NK-92 (cell line): ENCODE measurements around the gene COG4.
"Not testable (repeated sequence)": the region's sequence is repeated elsewhere in the genome, so short reads cannot be mapped to it uniquely, and the experiment has no call there.

Experiments
- DNase-seq: peaks from one replicate; lab custom pipeline; 2025; ENCODE audit not compliant: unreplicated experiment; lab: John Stamatoyannopoulos, UW

COG4 gene

DNA sequence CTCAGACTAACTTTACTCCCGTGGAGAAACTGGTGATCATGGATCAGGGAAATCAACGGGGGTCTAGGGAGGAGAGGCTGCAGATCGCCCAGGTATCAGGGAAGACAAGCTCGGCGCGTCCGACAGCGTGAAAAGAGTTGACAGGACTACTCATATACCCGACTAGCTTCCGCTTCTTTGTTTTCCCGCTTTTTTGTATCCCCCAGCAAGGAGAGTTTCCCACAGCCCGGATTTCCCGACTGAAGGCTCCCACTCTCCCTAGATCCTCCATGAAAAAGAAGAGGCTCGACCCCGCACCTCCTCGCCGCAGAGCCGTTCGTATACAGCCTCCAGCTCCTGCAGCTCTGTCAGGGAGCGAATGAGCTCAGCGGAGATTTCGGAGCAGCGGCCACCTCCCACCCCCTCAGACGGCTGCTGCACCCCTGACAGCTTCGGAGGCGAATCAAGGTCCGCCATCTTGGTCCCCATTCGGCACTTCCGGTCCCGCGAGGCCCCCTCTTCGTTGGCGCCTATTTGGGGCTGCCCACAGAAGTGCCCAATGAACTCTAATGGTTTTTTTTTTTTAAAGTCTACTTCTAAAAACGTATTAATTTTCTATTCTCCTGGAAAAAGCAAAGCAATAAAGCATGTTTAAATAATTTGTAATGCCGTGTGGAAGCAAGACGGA, at the start of gene COG4:
Gene COG4 (minus strand): TSS at position 479 of the 667 bp plus-strand sequence. CDS start 11 bp downstream, at position 468.
- peak; percentile 25 for DNase-seq

DNA sequence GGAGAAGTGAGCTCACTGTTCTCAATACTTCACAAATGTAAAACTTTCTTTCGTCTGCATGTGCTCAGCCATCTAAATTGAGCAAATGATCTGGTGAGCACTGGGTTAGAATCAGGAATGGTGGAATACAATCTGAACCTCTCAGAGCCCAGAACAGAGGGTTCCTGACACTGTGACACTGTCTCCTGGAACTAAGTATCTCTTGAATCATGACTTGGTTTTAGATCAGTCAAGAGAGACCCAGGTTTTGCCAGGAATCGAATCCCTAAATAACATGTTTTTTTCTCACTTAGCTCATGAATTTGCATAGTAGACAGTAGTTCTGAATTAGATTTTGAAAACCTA, 49.5 kb upstream of the COG4 start:
- DNase-seq = no peak

DNA sequence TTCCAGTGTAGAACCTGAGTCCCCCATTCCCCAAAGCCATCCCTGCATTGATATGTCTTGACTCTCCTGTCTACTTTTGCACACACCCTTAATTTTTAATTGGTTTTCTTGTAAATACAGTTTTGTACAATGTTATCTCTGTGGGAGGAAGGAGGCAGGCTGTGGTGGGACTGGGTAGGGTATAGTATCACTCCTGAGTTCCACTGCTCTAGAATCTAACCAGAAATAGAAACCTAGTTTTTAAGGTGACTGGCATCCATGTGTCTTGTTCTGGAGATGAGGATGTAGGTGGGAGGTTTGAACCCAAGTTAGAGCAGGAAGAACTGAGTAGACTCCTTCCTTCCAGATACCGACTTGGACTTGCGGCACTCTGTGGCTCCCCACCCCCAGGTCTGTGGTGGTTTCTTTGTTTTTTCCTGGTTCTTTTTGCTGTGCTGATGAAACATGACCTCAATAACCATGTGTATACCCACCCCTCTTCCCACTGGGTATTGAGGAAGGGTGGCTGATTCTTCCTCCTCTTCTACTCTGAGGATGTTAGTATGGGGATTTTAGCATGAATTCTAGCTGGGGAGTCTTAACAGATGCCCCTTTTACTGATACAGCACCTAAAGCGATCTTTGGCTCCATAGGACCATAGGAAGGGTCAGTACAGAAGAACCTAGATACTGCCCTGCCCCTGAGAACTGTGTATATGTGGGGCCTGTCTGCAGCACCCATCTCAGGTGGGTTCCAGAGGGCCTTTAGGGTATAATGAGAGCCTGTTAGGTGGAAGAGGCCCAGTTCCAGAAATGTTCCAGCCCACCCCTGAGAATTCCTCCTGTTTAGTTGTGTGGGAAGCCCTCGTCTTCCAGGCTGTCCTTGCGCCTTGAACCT, 48.9 kb upstream of the COG4 start:
- DNase-seq = no peak

DNA sequence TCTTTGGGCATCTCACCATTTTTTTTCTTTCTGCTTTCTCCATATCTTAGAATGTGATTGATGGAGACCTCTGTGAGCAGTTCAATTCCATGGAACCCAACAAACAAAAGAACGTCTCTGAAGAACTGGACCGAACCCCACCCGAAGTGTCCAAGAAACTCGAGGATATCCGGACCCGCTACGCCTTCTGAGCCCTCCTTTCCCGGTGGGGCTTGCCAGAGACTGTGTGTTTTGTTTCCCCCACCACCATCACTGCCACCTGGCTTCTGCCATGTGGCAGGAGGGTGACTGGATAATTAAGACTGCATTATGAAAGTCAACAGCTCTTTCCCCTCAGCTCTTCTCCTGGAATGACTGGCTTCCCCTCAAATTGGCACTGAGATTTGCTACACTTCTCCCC, 48.3 kb upstream of the COG4 start:
- no peak for DNase-seq

DNA sequence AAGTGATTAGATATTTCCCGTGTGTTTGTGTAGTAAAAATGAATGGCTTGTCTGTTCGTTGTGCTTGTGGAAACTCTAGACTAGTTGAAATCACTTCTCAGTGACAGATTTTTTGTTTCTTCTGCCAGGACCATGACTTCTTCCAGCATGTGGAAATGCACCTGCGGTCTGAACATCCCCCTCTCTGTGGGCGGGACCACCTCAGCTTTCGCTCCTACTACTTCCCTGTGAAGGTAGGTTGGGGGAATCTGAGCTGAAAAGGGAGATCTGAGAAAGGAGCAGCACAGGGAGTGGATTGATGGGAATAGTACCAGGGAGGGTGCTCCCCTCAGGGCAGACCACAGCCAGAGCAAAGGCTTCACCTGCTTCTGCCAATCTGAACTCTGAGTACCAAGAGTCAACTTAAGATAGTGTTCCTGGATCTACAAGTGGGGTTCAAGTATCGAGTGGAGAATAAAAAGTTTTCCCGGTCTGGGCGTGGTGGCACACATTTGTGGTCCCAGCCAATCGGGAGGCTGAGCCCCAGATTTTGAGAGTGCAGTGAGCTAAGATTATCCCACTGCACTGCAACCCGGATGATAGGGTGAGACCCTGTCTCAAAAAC, 47.7 kb upstream of the COG4 start:
- DNase-seq = no peak

DNA sequence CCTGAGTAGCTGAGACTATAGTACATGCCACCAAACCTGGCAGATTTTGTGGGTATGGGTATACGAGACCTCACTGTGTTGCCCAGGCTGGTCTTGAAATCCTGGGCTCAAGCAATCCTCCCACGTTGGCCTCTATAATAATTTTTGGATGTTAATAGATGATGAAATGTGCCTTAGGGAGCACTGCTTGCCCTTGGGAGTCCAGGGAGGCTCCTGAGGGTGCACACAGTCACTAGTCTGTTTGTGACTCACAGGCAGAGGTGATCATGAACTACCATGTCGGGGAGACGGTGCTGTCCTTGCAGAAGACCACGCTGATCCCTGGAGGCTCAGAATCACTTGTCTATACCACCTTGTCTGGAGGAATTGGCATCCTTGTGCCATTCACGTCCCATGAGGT, 46.4 kb upstream of the COG4 start:
- DNase-seq = no peak

DNA sequence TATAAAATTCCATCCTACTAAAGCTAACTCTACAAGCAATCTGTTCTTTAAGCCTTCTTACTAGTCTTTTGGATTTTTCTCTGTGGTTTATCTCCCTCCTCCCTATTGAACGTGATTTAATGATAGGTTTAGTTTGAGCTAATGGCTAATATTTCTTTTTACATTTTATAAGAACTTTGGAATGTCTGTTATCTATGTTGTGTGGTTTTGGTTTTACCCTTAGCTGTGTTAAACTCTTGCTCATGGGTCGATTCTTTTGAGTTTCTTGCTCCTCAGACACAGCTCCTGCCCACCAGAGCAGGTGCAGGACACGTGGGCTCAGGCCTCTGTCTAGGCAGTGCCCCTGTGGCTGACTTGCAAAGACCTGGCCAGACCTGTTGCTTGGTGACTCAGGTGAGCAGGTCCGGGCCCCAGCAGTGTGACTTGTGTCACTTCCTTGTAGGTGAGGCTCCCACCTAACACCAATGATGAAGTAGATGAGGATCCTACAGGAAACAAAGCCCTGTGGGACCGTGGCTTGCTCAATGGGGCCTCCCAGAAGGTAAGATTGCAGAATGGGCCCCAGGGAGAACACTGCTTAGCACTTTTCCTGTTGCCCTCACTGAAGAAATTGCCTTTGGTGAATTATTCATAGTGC, 45.4 kb upstream of the COG4 start:
- no peak for DNase-seq

DNA sequence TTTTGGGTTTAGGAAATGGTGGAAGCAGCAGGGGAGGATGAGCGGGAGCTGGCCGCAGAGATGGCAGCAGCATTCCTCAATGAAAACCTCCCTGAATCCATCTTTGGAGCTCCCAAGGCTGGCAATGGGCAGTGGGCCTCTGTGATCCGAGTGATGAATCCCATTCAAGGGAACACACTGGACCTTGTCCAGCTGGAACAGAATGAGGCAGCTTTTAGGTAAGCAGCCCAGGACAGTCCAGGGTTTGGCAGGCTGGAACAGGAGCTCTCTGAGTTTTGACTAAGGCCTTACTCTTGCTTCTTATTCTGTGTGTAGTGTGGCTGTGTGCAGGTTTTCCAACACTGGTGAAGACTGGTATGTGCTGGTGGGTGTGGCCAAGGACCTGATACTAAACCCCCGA, 41.7 kb upstream of the COG4 start:
- DNase-seq = no peak

DNA sequence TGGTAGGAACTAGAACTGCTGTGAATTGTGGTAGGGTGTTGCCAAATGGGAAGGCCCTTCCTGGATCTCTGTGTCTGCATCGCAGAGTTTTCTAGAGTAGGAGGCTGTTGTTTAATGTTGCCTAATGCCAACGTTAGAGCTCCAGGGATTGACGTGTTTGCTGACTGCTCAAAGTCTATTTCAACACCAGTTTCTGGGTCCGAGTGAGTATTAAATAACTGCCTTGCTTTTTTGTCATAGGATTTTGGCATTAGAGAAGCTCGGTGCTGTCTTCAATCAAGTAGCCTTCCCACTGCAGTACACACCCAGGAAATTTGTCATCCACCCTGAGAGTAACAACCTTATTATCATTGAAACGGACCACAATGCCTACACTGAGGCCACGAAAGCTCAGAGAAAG, 40.3 kb upstream of the COG4 start:
- DNase-seq = no peak

DNA sequence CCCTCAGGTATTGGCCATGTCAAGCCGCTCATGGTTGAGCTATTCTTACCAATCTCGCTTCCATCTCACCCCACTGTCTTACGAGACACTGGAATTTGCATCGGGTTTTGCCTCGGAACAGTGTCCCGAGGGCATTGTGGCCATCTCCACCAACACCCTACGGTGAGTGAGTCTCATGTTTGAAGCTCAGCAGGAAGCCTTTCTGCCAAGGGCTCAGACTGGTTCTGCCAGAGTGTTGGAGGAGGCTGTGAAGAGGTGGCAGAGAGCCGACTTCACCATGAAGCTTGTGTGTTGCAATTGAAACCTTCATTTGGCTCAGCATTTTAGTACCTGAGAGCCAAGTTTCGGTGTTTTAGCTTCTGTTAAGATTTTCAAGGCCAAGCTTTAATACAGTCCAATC, 38.3 kb upstream of the COG4 start:
- no peak for DNase-seq

DNA sequence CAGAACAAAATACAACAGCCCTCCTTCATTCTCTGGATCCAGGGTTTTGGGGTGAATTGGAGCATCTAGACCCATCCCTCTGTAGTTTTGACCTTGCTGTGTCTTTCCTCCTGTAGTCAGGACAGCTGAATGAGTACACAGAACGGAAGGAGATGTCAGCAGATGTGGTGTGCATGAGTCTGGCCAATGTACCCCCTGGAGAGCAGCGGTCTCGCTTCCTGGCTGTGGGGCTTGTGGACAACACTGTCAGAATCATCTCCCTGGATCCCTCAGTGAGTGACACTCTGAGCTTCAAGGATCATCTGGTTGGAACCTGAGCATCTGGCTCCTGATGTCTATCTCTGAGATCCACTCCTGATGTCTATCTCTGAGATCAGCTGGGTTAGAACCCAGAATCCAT, 32.7 kb upstream of the COG4 start:
- DNase-seq = no peak

DNA sequence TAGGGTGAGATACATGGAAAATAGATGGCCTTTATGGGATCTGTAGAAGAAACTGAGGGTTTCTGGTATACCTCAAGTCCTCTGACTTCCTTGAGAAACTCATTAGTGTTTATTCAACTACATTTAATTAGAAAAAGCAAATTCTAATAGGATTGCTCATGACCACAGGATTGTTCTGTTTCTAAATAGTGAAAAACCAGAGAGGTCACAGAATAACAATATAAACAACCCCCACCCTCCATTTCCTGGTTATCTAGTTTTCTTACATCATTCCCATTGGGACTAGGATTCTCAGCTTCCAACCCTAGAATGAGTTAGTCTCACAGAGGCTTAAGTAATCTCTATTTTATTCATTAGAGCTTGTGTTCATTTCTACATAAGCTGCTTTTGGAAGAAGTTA, 30.3 kb upstream of the COG4 start:
- DNase-seq = no peak

DNA sequence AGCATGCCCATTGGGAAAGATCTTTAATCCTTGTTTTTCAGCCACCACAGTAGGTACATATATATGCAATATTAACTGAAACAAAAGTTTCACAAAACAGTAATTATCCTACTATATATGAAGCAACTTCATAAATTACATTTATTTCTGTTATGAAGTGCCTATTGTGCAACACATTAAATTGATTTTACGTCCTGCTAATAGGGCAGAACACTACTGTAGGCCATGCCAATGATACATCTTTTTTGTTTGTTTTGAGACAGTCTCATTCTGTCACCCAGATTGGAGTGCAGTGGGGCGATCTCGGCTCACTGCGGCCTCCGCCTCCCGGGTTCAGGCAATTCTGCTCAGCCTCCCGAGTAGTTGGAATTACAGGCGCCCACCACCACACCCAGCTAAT, 29.3 kb upstream of the COG4 start:
- DNase-seq = no peak

DNA sequence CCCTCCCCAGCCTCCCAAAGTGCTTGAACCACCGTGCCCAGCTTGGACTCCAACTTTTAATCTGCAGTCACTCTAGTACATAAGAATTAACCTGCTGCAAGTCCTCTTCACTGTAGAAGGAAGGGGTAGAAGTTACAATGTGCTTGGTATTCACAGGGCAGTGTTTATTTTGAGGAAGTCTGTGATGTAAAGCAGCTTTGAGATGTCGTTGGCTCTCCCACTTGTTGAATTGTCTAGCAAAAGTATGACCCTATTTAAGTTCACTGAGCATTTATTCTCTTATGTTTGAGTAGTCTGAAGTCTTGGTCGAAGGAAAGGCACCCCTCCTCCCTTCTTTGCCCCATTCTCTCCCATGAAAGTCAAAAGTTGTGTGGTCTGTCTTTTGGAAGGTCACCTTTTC, 28.4 kb upstream of the COG4 start:
- no peak for DNase-seq

DNA sequence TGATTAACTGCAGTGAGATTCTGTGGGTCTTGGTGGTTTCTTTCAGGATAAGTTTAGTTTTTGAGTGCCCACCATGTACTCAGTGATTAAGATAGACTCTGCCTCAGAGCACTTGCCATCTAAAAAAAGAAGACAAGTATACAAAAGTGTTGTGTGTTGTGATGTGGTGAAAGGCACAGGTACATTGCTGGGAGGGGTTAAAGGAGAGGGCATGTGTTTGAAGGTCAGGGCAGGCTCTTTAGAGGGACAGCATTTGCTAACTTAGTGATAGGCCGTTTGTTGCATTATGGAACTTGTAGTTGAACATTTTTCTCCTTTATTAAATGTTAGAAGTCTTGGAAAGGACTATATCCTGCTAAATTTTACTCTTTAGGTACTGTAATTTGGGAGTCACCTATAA, 26.7 kb upstream of the COG4 start:
- no peak for DNase-seq

DNA sequence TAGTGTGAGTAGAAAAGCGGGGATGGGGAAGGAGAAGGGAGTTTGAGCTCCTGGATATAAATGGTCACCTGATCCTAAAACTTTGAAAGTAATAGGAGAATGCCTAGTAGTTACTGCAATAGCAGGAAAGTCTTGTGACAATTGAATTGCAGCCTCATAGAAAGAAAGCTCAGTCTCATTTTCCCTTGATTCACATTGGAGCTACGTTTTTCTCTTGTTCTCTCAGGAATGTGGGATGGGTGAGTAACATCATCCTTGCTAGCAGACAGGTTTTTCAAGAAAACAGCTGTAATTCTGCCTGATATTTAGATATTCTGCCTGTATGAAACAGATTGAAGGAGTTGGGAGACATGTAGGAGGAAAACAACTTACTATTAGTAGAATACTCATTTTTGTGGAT, 25.6 kb upstream of the COG4 start:
- no peak for DNase-seq

DNA sequence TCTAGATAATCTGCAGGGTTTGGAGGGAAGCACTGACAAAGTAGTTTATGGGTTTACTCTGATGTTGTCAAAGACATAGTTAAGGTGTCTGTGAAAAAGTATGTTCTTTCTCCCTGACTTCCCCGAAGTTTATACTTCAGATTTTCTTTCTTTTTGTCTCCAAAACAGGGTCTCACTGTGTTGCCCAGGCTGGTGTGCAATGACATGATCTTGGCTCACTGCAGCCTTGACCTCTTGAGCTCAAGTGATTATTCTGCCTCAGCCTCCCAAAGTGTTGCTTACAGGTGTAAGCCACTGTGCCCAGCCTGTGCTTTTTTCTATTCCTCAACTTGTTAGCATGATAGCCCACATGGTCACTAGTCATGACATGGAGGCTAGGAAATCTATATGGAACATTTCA, 21.2 kb upstream of the COG4 start:
- no peak for DNase-seq

DNA sequence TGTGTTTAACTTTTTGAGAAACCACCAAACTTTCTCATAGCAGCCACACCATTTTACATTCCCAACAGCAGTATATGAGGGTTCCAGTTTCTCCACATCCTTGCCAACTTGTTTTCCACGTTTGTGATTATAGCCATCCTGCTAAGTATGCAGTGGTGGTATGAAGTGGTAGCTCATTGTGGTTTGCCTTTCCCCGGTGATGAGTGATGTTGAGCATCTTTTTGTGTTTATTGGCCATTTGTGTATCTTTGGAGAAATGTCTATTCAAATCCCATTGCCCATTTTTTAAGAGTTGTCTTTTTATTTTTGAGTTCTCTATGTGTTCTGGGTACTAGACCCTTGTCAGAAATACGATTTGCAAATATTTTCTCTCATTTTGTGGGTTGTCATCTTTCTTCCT, 17.6 kb upstream of the COG4 start:
- no peak for DNase-seq

DNA sequence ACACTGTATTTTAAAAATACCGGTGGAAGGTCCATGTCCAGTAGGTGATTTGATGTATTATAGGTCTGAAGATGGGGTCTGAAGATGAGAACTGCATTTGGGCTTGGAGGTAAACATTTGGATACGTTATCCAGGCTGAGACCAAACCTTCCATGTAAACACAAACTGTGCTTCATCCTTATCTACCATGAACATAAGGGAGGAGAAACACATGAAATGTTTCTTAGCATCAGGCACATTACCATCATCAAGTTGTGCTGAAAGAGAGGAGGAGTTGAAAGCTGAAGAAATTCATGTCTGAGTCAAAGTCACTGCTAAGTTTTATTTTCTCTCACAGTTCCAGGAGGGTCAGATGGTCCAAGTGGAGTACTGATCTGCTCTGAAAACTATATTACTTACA, 11.6 kb upstream of the COG4 start:
- DNase-seq = no peak

DNA sequence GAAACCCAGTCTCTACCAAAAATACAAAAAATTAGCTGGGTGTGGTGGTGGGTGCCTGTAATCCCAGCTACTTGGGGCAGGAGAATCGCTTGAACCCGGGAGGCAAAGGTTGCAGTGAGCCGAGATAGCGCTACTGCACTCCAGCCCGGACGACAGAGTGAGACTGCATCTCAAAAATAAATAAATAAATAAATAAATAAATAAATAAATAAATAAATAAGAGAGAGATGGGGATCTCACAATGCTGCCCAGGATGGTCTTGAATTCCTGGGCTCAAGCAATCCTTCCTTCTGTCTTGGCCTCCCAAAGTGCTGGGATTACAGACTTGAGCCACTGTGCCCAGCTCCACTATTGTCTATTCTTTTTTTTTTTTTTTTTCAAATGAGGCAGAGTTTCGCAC, 6.6 kb upstream of the COG4 start:
- DNase-seq = not testable (repeated sequence)

DNA sequence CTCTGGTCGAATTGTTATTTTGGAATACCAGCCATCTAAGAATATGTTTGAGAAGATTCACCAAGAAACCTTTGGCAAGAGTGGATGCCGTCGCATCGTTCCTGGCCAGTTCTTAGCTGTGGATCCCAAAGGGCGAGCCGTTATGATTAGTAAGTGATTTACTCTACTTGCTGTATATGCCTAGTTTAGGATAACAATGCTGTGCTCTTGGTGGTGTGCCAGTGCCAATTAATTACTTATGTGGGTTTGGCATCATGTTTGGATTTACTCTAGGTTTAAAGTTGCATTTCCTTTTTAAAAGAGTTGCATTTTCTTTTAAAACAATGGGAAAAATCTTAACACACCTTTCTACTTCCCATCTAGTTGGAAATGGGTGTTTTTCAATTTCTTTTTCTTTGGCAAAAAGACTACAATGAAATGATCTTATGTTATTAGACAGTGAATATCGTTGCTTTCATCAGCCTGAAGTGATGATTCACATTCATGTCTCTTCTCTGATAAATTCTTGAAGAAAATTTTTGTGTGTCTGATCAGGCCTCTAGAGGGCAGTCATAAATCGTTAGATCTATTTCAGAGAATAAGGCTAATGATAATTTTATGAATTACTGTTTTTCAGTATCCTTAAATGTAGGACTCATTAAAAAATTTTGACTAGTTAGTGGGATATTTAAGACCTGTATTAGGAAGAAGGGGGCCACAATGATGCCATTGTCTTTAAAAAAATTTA, 5.9 kb upstream of the COG4 start:
- DNase-seq = no peak
